Loucy (cell line): ENCODE results near the gene PSMG4.

ENCODE experiments used
- CTCF ChIP-seq: fragments of 200-600 bp; sonication (generic); conservative IDR thresholded peaks from 2 replicates; pipeline ENCODE4 v1.5.1; 2014; ENCODE audit warnings: mild to moderate bottlenecking, antibody characterized with exemption, low read length
- EZH2phosphoT487 ChIP-seq: fragments of 200-600 bp; IDR thresholded peaks from 2 replicates; pipeline ENCODE4 v1.6.1; 2018; ENCODE audit warnings: antibody characterized with exemption, mild to moderate bottlenecking, moderate library complexity, borderline replicate concordance

- TF ChIP-seq CTCF: no peak
- TF ChIP-seq EZH2phosphoT487: no peak
Observed at GRCh38 chr6:3290149-3290930, 31.6 kb downstream of the PSMG4 start.
